Astrocyte (in vitro differentiated cells and primary cell): ENCODE results near the gene FRYL. TPM values are rescaled to one million over a fixed set of nuclear protein-coding genes. Genes with fewer than 3 reads are reported as not detected.

Source experiments
- DNase-seq: peaks from one replicate; pipeline ENCODE4 v3.0.0-alpha.2; 2010; ENCODE audit warnings: low read depth
- FAIRE-seq: peaks from 2 replicates; lab custom pipeline; 2011; peaks lifted over from hg19 to GRCh38; lab: Jason Lieb, UNC
- H2AFZ ChIP-seq: 2 replicates; pipeline ENCODE4 v1.6.0; 2012; ENCODE audit warnings: low read depth, low read length, inconsistent platforms
- H3K27ac ChIP-seq: 2 replicates; pipeline ENCODE4 v1.5.1; 2011; ENCODE audit warnings: low read depth, low read length, inconsistent platforms
- H3K27me3 ChIP-seq: 2 replicates; pipeline ENCODE4 v1.6.0; 2011; ENCODE audit warnings: low read length, inconsistent platforms; ENCODE audit not compliant: insufficient read depth
- H3K36me3 ChIP-seq: 2 replicates; pipeline ENCODE4 v1.5.1; 2011; ENCODE audit warnings: low read length, inconsistent platforms; ENCODE audit not compliant: insufficient read depth
- H3K4me1 ChIP-seq: 2 replicates; pipeline ENCODE4 v1.5.1; 2011; ENCODE audit warnings: low read length, inconsistent platforms; ENCODE audit not compliant: insufficient read depth
- H3K4me2 ChIP-seq: 2 replicates; pipeline ENCODE4 v1.6.0; 2012; ENCODE audit warnings: low read length, inconsistent platforms
- H3K4me3 ChIP-seq: 2 replicates; pipeline ENCODE4 v1.5.1; 2011; ENCODE audit warnings: low read depth, mild to moderate bottlenecking, low read length, inconsistent platforms; ENCODE audit not compliant: insufficient read depth
- H3K79me2 ChIP-seq: 2 replicates; pipeline ENCODE4 v1.6.0; 2012; ENCODE audit warnings: mild to moderate bottlenecking, low read length, inconsistent platforms; ENCODE audit not compliant: insufficient read depth
- H3K9ac ChIP-seq: 2 replicates; pipeline ENCODE4 v1.6.0; 2012; ENCODE audit warnings: mild to moderate bottlenecking, low read length, inconsistent platforms
- H3K9me3 ChIP-seq: 2 replicates; pipeline ENCODE4 v1.5.1; 2012; ENCODE audit warnings: low read depth, mild to moderate bottlenecking, low read length, inconsistent platforms; ENCODE audit not compliant: insufficient read depth
- H4K20me1 ChIP-seq: 2 replicates; pipeline ENCODE4 v1.6.0; 2012; ENCODE audit warnings: low read length, inconsistent platforms; ENCODE audit not compliant: insufficient read depth
- H3K27ac Mint-ChIP-seq: one replicate; pipeline ENCODE4 v1.8.0; 2021; ENCODE audit warnings: mild to moderate bottlenecking, mixed read lengths; ENCODE audit not compliant: unreplicated experiment
- H3K27me3 Mint-ChIP-seq: one replicate; pipeline ENCODE4 v1.8.0; 2021; ENCODE audit warnings: low read depth, mixed read lengths; ENCODE audit not compliant: unreplicated experiment
- H3K36me3 Mint-ChIP-seq: one replicate; pipeline ENCODE4 v1.8.0; 2021; ENCODE audit warnings: low read depth, mixed read lengths; ENCODE audit not compliant: unreplicated experiment
- H3K4me1 Mint-ChIP-seq: one replicate; pipeline ENCODE4 v1.8.0; 2021; ENCODE audit warnings: low read depth, mixed read lengths; ENCODE audit not compliant: unreplicated experiment
- H3K4me3 Mint-ChIP-seq: one replicate; pipeline ENCODE4 v1.8.0; 2021; ENCODE audit warnings: mild to moderate bottlenecking, moderate library complexity, mixed read lengths; ENCODE audit not compliant: unreplicated experiment
- H3K9me3 Mint-ChIP-seq: one replicate; pipeline ENCODE4 v1.8.0; 2021; ENCODE audit warnings: mild to moderate bottlenecking, mixed read lengths; ENCODE audit not compliant: unreplicated experiment
- EZH2 ChIP-seq: IDR thresholded peaks from 2 replicates; pipeline ENCODE4 v1.6.1; 2012; ENCODE audit warnings: mild to moderate bottlenecking, low read length, inconsistent platforms; ENCODE audit not compliant: insufficient read depth
- total RNA-seq: library from RNA; stranded (reverse); gene quantifications from 2 replicates; pipeline ENCODE4 v1.2.1, GENCODE V29; 2021
- TF ChIP-seq, protein P1 (sequence below): IDR thresholded peaks from 2 replicates; pipeline ENCODE4 v1.5.1; 2011; ENCODE audit warnings: low read depth, mild to moderate bottlenecking, inconsistent platforms, low read length, moderate library complexity; ENCODE audit not compliant: insufficient read depth

Gene FRYL
- total RNA-seq, 1 donor from 2014 or later: 70.0 TPM

DNA sequence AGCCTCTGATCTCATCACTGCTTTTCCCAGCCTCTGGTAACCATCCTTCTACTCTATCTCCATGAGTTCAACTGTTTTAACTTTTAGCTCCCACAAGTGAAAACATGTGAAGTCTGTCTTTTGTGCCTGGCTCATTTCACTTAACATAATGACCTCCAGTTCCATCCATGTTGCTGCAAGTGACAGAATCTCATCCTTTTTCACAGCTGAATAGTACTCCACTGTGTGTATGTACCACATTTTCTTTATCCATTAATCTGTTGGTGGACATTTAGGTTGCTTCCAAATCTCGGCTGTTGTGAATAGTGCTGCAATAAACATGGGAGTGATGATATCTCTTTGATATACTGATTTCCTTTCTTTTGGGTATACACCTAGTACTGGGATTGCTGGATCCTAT lies 109.5 kb downstream of the FRYL start:
- DNase-seq: no peak
- no peak overlapping the region for H3K4me2 ChIP-seq
- H3K27me3 ChIP-seq: no peaks in the 10 kb centered on the region
- no peak overlapping the region for H2AFZ ChIP-seq
- H3K36me3 ChIP-seq: no peaks in the 10 kb centered on the region
- H3K4me3 Mint-ChIP-seq: no peak overlapping the region
- H3K27ac Mint-ChIP-seq: no peak overlapping the region
- H3K4me1 ChIP-seq: peaks cover 8% of the 10 kb centered on the region
- H3K27me3 Mint-ChIP-seq: no peaks in the 10 kb centered on the region
- H3K9me3 ChIP-seq: no peaks in the 10 kb centered on the region
- no peaks in the 10 kb centered on the region for H3K36me3 Mint-ChIP-seq
- peaks cover 25% of the 10 kb centered on the region for H4K20me1 ChIP-seq
- no peak for FAIRE-seq
- H3K4me3 ChIP-seq: no peak overlapping the region
- H3K9ac ChIP-seq: no peak overlapping the region
- TF ChIP-seq, protein P1, sequence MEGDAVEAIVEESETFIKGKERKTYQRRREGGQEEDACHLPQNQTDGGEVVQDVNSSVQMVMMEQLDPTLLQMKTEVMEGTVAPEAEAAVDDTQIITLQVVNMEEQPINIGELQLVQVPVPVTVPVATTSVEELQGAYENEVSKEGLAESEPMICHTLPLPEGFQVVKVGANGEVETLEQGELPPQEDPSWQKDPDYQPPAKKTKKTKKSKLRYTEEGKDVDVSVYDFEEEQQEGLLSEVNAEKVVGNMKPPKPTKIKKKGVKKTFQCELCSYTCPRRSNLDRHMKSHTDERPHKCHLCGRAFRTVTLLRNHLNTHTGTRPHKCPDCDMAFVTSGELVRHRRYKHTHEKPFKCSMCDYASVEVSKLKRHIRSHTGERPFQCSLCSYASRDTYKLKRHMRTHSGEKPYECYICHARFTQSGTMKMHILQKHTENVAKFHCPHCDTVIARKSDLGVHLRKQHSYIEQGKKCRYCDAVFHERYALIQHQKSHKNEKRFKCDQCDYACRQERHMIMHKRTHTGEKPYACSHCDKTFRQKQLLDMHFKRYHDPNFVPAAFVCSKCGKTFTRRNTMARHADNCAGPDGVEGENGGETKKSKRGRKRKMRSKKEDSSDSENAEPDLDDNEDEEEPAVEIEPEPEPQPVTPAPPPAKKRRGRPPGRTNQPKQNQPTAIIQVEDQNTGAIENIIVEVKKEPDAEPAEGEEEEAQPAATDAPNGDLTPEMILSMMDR: no peak
- TF ChIP-seq EZH2: no peak
- H3K9me3 Mint-ChIP-seq: no peaks in the 10 kb centered on the region
- peaks cover 5% of the 10 kb centered on the region for H3K4me1 Mint-ChIP-seq
- H3K79me2 ChIP-seq: peaks cover 39% of the 10 kb centered on the region
- no peak overlapping the region for H3K27ac ChIP-seq

DNA sequence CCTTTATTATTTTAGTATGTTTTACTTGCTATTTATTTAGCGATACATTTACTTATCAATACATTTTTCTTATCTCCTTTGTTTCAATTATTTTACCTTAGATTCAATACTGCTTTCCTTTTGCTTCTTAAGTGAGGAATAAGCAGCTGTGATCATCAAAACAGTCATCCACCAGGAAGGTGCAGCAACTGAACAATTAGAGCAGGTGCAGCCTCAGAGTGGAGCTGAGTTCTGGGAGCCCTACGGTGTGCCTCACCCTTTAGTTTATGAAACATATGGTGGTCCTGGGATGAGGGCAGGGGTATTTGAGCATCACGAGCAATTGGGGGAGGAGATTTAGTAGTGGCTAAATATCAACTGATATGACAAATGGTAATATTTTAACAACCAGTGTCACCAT lies 111.0 kb downstream of the FRYL start:
- Histone ChIP-seq H2AFZ (no peak overlapping the region), H3K36me3 (no peaks in the 10 kb centered on the region), H3K79me2 (peaks cover 40% of the 10 kb centered on the region), H3K4me1 (peaks cover 9% of the 10 kb centered on the region), H3K27me3 (no peaks in the 10 kb centered on the region), H3K27ac (no peak overlapping the region), H4K20me1 (peaks cover 31% of the 10 kb centered on the region), H3K4me3 (no peak overlapping the region), H3K9ac (no peak overlapping the region), H3K4me2 (no peak overlapping the region), H3K9me3 (no peaks in the 10 kb centered on the region)
- no peaks in the 10 kb centered on the region for H3K27me3 Mint-ChIP-seq
- DNase-seq: no peak
- H3K4me1 Mint-ChIP-seq: peaks cover 12% of the 10 kb centered on the region
- H3K4me3 Mint-ChIP-seq: no peak overlapping the region
- TF ChIP-seq EZH2: no peak
- TF ChIP-seq, protein P1: no peak
- no peaks in the 10 kb centered on the region for H3K36me3 Mint-ChIP-seq
- FAIRE-seq: no peak
- H3K27ac Mint-ChIP-seq: no peak overlapping the region
- H3K9me3 Mint-ChIP-seq: no peaks in the 10 kb centered on the region

- no peak for DNase-seq
Observed at GRCh38 chr4:48668254-48669017, 111.6 kb downstream of the FRYL start.

More at GRCh38 chr4:48668254-48669017, 111.6 kb downstream of the FRYL start:
- no peak overlapping the region for H3K27ac ChIP-seq
- no peaks in the 10 kb centered on the region for H3K36me3 ChIP-seq
- no peak overlapping the region for H2AFZ ChIP-seq
- Mint-ChIP-seq H3K9me3 (no peaks in the 10 kb centered on the region), H3K27ac (no peak overlapping the region), H3K27me3 (no peaks in the 10 kb centered on the region), H3K36me3 (peaks cover 2% of the 10 kb centered on the region), H3K4me1 (peaks cover 12% of the 10 kb centered on the region), H3K4me3 (no peak overlapping the region)
- H4K20me1 ChIP-seq: peaks cover 36% of the 10 kb centered on the region
- H3K9ac ChIP-seq: no peak overlapping the region
- TF ChIP-seq, protein P1: no peak
- no peak for TF ChIP-seq EZH2
- peaks cover 42% of the 10 kb centered on the region for H3K79me2 ChIP-seq
- no peaks in the 10 kb centered on the region for H3K9me3 ChIP-seq
- H3K27me3 ChIP-seq: no peaks in the 10 kb centered on the region
- H3K4me1 ChIP-seq: peaks cover 9% of the 10 kb centered on the region
- no peak for FAIRE-seq
- no peak overlapping the region for H3K4me2 ChIP-seq
- no peak overlapping the region for H3K4me3 ChIP-seq
